ENCODE data around the gene FBXO17. TPM values are rescaled to one million over a fixed set of nuclear protein-coding genes. Genes with fewer than 3 reads are reported as not detected.

Gene FBXO17
- total RNA-seq, 1 experiment from 2014 or later = 40.0 TPM

- DNase-seq (ENCODE audit: low read depth) = no peak
These were observed 57.0 kb downstream of the FBXO17 start for GRCh38 chr19:38918526-38918925.

- DNase-seq (ENCODE audit: low read depth) = no peak
These were observed 57.5 kb downstream of the FBXO17 start for GRCh38 chr19:38917921-38918491.

- DNase-seq (ENCODE audit: low read depth) = no peak
These were observed 58.0 kb downstream of the FBXO17 start for GRCh38 chr19:38917516-38917915.

- no peak for DNase-seq (ENCODE audit: low read depth)
These were observed 59.9 kb downstream of the FBXO17 start for GRCh38 chr19:38915329-38916321.

- DNase-seq (ENCODE audit: low read depth) = no peak
These were observed 61.6 kb downstream of the FBXO17 start for GRCh38 chr19:38913958-38914357.

- DNase-seq (ENCODE audit: low read depth) = no peak
These were observed 62.7 kb downstream of the FBXO17 start for GRCh38 chr19:38912600-38913514.

GRCh38 chr19:38911388-38912001 is 64.0 kb downstream of the FBXO17 start:
- no peak for DNase-seq (ENCODE audit: low read depth)

GRCh38 chr19:38910488-38910887 is 65.1 kb downstream of the FBXO17 start:
- DNase-seq (ENCODE audit: low read depth) = no peak

GRCh38 chr19:38908911-38909310 is 66.6 kb downstream of the FBXO17 start:
- no peak for DNase-seq (ENCODE audit: low read depth)

- DNase-seq (ENCODE audit: low read depth) = no peak
These were observed 67.9 kb downstream of the FBXO17 start for GRCh38 chr19:38907670-38908069.

- no peak for DNase-seq (ENCODE audit: low read depth)
These were observed 68.3 kb downstream of the FBXO17 start for GRCh38 chr19:38907227-38907626.

GRCh38 chr19:38905620-38906019 is 69.9 kb downstream of the FBXO17 start:
- DNase-seq (ENCODE audit: low read depth) = no peak

GRCh38 chr19:38904581-38905539 is 70.7 kb downstream of the FBXO17 start:
- no peak for DNase-seq (ENCODE audit: low read depth)

- DNase-seq (ENCODE audit: low read depth) = no peak
These were observed 73.9 kb downstream of the FBXO17 start for GRCh38 chr19:38901683-38902082.

- DNase-seq (ENCODE audit: low read depth) = no peak
These were observed 74.8 kb downstream of the FBXO17 start for GRCh38 chr19:38900743-38901190.

- DNase-seq (ENCODE audit: low read depth) = no peak
These were observed 75.3 kb downstream of the FBXO17 start for GRCh38 chr19:38900202-38900629.

GRCh38 chr19:38899447-38900201 is 75.9 kb downstream of the FBXO17 start, which contains the start of the genes NFKBIB and SIRT2:
TSS of gene NFKBIB (plus strand) at chr19:38899969. CDS start at chr19:38900033, 64 bp downstream.
TSS of gene SIRT2 (minus strand) at chr19:38899618. CDS start at chr19:38899521, 97 bp downstream.
- peak; percentile 100 for DNase-seq (ENCODE audit: low read depth)

GRCh38 chr19:38898788-38899446 is 76.6 kb downstream of the FBXO17 start:
- DNase-seq (ENCODE audit: low read depth) = no peak
